Natural killer cell (primary cell): ENCODE data around the gene EML3. TPM values are rescaled to one million over a fixed set of nuclear protein-coding genes. Genes with fewer than 3 reads are reported as not detected.
A peak's percentile ranks its signal among the peaks of the same experiment; 100 is the strongest.

ENCODE experiments used
- ATAC-seq, 3 donors: fragments of 150-1000 bp in 2 of 3; fragments of 200-7000 bp in 1 of 3; cut with Tn5 transposase; 1 replicate in 1 of 3; 2 replicates in 2 of 3; pipeline ENCODE4 v1.10.0; 2021; ENCODE audit warnings: mild to moderate bottlenecking in 2 of 3, moderate library complexity in 2 of 3
- DNase-seq, 2 donors: peaks; one replicate each; pipeline versions ENCODE4 v3.0.0 to v3.0.0-alpha.2; 2013 to 2021; ENCODE audit warnings: mixed read lengths in 1 of 2
- H3K27ac ChIP-seq: one replicate; pipeline ENCODE4 v1.5.1; 2013; ENCODE audit warnings: mild to moderate bottlenecking, low read length
- H3K27me3 ChIP-seq: one replicate; pipeline ENCODE4 v1.6.1; 2013; ENCODE audit warnings: low read length; ENCODE audit not compliant: control insufficient read depth, insufficient read depth
- H3K36me3 ChIP-seq: one replicate; pipeline ENCODE4 v1.6.1; 2013; ENCODE audit warnings: low read length; ENCODE audit not compliant: control insufficient read depth, insufficient read depth
- H3K4me1 ChIP-seq: one replicate; pipeline ENCODE4 v1.6.1; 2013; ENCODE audit warnings: low read length; ENCODE audit not compliant: control insufficient read depth, insufficient read depth
- H3K4me3 ChIP-seq: one replicate; pipeline ENCODE4 v1.5.1; 2013; ENCODE audit warnings: low read length
- H3K9me3 ChIP-seq: one replicate; pipeline ENCODE4 v1.6.1; 2013; ENCODE audit warnings: low read length; ENCODE audit not compliant: control insufficient read depth, insufficient read depth
- H3K27ac Mint-ChIP-seq, 2 donors: one replicate each; pipeline ENCODE4 v1.8.0; 2022; ENCODE audit warnings: mild to moderate bottlenecking in 2 of 2, mixed read lengths in 2 of 2, moderate library complexity in 1 of 2
- H3K27me3 Mint-ChIP-seq, 2 donors: one replicate each; pipeline ENCODE4 v1.8.0; 2022; ENCODE audit warnings: low read depth in 2 of 2, mixed read lengths in 2 of 2
- H3K36me3 Mint-ChIP-seq: one replicate; pipeline ENCODE4 v1.8.0; 2022; ENCODE audit warnings: mixed read lengths
- H3K4me1 Mint-ChIP-seq, 2 donors: one replicate each; pipeline ENCODE4 v1.8.0; 2022; ENCODE audit warnings: mixed read lengths in 2 of 2
- H3K4me3 Mint-ChIP-seq: one replicate; pipeline ENCODE4 v1.8.0; 2022; ENCODE audit warnings: mild to moderate bottlenecking, moderate library complexity, mixed read lengths
- H3K9me3 Mint-ChIP-seq, 2 donors: one replicate each; pipeline ENCODE4 v1.8.0; 2022; ENCODE audit warnings: mixed read lengths in 2 of 2
- WGBS: methylation state at CpG from one replicate; pipeline ENCODE4 v1.1.7; 2013; ENCODE audit warnings: missing lambda C conversion rate; ENCODE audit not compliant: insufficient coverage; 5-methylcytosine and 5-hydroxymethylcytosine counted together
- intact Hi-C: fragments of 100-400 bp; cut with micrococcal nuclease; formaldehyde crosslinking; loops from one replicate; pipeline ENCODE4 v1.14.2; 2022
- total RNA-seq, 4 donors: library from RNA; stranded (reverse); fragments of 120-200 nt in 1 of 4; gene quantifications; one replicate each; pipeline versions ENCODE4 v1.2.3 to v1.2.4, GENCODE V29; 2013 to 2022
- TF ChIP-seq, protein P1 (sequence below): fragments of 200-600 bp; IDR thresholded peaks from one replicate; pipeline ENCODE4 v1.8.0; 2022; ENCODE audit warnings: antibody characterized with exemption

EML3 gene
- total RNA-seq, 3 donors from 2014 or later (not counting 1 experiment from before 2014, with no cell fraction given) = 221 to 233 (median 232) TPM

DNA sequence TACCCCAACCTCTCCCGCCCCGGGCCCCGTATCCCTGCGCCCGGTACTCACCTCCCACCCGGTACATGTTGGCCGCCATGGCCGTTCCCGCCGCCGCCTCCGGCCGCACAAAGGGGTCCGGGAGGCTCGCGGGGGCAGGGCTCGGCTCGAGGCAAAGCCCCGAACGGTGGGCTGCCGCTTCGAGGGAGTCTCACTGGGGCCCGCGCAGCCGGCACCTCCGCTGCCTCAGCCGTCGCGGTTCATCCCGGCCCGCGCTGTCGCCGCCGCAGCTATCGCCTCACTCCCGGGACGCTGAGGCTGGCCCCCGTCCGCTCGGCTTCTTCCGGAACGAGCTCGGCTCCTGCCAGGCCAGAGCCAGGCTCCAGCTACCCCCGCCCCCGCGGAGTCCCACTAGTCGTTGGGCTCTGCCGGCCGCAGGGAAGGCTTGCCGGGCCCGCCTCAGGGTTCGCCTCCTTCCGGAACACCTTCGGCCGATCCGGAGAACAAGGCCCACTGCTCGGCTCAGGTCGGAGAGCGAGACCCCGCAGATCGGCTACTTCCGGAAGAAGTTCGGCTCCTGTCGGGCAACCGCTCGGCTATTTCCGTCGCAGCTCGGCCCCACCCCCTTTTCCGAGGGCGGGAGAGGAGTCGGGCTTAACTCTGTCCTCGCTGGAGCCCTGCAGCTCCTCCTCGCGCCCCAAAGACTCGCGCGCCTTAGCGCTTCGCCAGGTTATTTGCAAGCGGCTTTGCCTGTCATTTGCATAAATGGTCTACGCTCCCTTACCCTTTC lies 11.0 kb downstream of the EML3 start, which contains the start of gene MTA2:
TSS of gene MTA2 (minus strand) at position 494 of the 769 bp plus-strand sequence. CDS start at position 79, 415 bp downstream.
- ATAC-seq = peak; percentile 77 to 90 (median 78)
- Histone ChIP-seq H3K4me1 (peaks cover 43% of the 10 kb centered on the region), H3K27ac (peak within 1 kb of the TSS; percentile 83), H3K36me3 (peaks cover 36% of the 10 kb centered on the region), H3K4me3 (peak within 1 kb of the TSS; percentile 79), H3K27me3 (no peaks in the 10 kb centered on the region), H3K9me3 (no peaks in the 10 kb centered on the region)
- DNase-seq = peak; percentile 99 to 100
- Mint-ChIP-seq H3K36me3 (no peaks in the 10 kb centered on the region), H3K27me3 (no peaks in the 10 kb centered on the region), H3K4me3 (peak within 1 kb of the TSS; percentile 97), H3K9me3 (no peaks in the 10 kb centered on the region), H3K27ac (peak within 1 kb of the TSS; percentile 93 to 96), H3K4me1 (peaks cover 48 to 59% of the 10 kb centered on the region in 2 donors)
- TF ChIP-seq, protein P1, sequence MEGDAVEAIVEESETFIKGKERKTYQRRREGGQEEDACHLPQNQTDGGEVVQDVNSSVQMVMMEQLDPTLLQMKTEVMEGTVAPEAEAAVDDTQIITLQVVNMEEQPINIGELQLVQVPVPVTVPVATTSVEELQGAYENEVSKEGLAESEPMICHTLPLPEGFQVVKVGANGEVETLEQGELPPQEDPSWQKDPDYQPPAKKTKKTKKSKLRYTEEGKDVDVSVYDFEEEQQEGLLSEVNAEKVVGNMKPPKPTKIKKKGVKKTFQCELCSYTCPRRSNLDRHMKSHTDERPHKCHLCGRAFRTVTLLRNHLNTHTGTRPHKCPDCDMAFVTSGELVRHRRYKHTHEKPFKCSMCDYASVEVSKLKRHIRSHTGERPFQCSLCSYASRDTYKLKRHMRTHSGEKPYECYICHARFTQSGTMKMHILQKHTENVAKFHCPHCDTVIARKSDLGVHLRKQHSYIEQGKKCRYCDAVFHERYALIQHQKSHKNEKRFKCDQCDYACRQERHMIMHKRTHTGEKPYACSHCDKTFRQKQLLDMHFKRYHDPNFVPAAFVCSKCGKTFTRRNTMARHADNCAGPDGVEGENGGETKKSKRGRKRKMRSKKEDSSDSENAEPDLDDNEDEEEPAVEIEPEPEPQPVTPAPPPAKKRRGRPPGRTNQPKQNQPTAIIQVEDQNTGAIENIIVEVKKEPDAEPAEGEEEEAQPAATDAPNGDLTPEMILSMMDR = no peak
- intact Hi-C loops = no loop called here
- WGBS = under 1% methylated on average over 83 of the region's 83 CpGs

DNA sequence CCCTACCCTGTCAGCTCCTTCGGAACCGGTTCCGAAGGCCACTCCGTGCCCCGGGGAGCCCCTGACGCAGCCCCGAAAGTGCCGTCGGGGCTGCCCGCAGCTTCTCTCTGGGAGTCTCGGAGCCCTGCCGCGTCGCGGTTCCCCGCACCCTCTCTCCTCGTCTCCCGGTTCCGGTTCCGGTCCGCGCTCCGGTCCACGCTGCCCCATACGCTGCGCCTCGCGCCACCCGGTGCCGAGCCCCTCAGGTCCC lies 11.5 kb downstream of the EML3 start:
- Histone ChIP-seq H3K4me1 (peaks cover 43% of the 10 kb centered on the region), H3K27ac (peak overlapping the region; percentile 83), H3K4me3 (peak overlapping the region; percentile 79), H3K27me3 (no peaks in the 10 kb centered on the region), H3K9me3 (no peaks in the 10 kb centered on the region), H3K36me3 (peaks cover 38% of the 10 kb centered on the region)
- Mint-ChIP-seq H3K27ac (peak overlapping the region; percentile 93 to 96), H3K4me1 (peaks cover 48 to 59% of the 10 kb centered on the region in 2 donors), H3K4me3 (peak overlapping the region; percentile 97), H3K27me3 (no peaks in the 10 kb centered on the region), H3K36me3 (no peaks in the 10 kb centered on the region), H3K9me3 (no peaks in the 10 kb centered on the region)
- ATAC-seq (no peak), DNase-seq (peak in 1 of 2 donors; percentile 68)
- intact Hi-C loops = no loop called here
- 0% methylated on average over 30 of the region's 30 CpGs for WGBS
- TF ChIP-seq, protein P1 = no peak

DNA sequence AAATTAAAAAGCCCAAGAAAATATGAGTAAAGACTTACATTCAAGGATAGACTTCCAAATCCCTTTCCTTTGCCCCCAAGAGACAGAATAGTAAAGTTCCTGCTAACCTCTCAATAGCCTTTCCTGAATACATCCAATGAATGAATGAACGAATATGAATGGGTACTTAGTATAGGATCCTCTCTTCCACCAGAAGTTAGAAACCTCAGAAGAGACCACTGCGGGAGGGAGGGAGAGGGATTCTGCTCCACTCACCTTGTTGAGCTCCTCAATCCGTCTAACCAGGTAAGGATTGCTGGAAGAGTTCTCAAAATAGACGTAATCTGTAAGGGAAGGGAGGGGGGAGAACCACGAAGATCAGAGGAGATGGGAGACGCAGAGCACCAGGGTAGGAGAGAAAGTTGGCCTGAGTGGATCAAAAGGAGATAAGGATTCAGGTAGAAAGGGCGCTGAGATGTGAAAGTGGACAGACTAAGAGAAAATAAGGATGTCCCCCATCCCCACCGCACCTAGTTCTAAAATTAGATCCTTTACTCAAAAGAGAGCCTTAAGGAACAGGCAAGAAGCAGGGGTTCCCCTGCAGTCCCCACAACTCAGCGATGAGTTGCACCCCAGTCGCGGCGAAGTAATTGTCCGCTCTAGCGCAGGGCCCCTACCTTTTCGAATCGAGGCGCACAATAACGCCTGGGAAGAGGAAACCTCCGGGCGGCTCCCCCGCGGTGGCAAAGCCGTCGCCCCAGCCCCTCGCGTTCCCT lies 12.0 kb downstream of the EML3 start:
- Histone ChIP-seq H3K27me3 (no peaks in the 10 kb centered on the region), H3K9me3 (no peaks in the 10 kb centered on the region), H3K36me3 (peaks cover 39% of the 10 kb centered on the region), H3K4me3 (peak overlapping the region; percentile 79), H3K4me1 (peaks cover 43% of the 10 kb centered on the region), H3K27ac (peak overlapping the region; percentile 83)
- Mint-ChIP-seq H3K36me3 (no peaks in the 10 kb centered on the region), H3K27me3 (no peaks in the 10 kb centered on the region), H3K4me1 (peaks cover 48 to 61% of the 10 kb centered on the region in 2 donors), H3K27ac (peak overlapping the region; percentile 93 to 96), H3K9me3 (no peaks in the 10 kb centered on the region), H3K4me3 (peak overlapping the region; percentile 97)
- TF ChIP-seq, protein P1 = no peak
- under 1% methylated on average over 25 of the region's 26 CpGs for WGBS
- intact Hi-C loops = no loop called here
- no peak for ATAC-seq
- DNase-seq = peak in 1 of 2 donors; percentile 57
